ENCODE data around the gene BANF2.
"Not testable (repeated sequence)": the region's sequence is repeated elsewhere in the genome, so short reads cannot be mapped to it uniquely, and the experiment has no call there.

BANF2 gene

GRCh38 chr20:17699931-17700351, at the start of gene BANF2:
TSS of gene BANF2 (plus strand) at chr20:17699966. CDS start at chr20:17725026, 25,060 bp downstream.
- DNase-seq = no peak

GRCh38 chr20:17650301-17651128, 49.3 kb upstream of the BANF2 start:
- no peak for DNase-seq

- DNase-seq = no peak
Measured at GRCh38 chr20:17651129-17651759, 48.5 kb upstream of the BANF2 start.

- DNase-seq = no peak
Measured at GRCh38 chr20:17651760-17652388, 47.9 kb upstream of the BANF2 start.

GRCh38 chr20:17652411-17652810, 47.4 kb upstream of the BANF2 start:
- DNase-seq = no peak

- no peak for DNase-seq
Measured at GRCh38 chr20:17653835-17654648, 45.7 kb upstream of the BANF2 start.

- DNase-seq = no peak
Measured at GRCh38 chr20:17654649-17655285, 45.0 kb upstream of the BANF2 start.

- DNase-seq = no peak
Measured at GRCh38 chr20:17655286-17655651, 44.5 kb upstream of the BANF2 start.

- DNase-seq = no peak
Measured at GRCh38 chr20:17655865-17656479, 43.8 kb upstream of the BANF2 start.

- no peak for DNase-seq
Measured at GRCh38 chr20:17657079-17657825, 42.5 kb upstream of the BANF2 start.

GRCh38 chr20:17657898-17658647, 41.7 kb upstream of the BANF2 start:
- no peak for DNase-seq

GRCh38 chr20:17658648-17658993, 41.1 kb upstream of the BANF2 start:
- no peak for DNase-seq

GRCh38 chr20:17659344-17659743, 40.4 kb upstream of the BANF2 start:
- DNase-seq = not testable (repeated sequence)

GRCh38 chr20:17659801-17660200, 40.0 kb upstream of the BANF2 start:
- no peak for DNase-seq

- no peak for DNase-seq
Measured at GRCh38 chr20:17660667-17661066, 39.1 kb upstream of the BANF2 start.

- no peak for DNase-seq
Measured at GRCh38 chr20:17661121-17661744, 38.5 kb upstream of the BANF2 start.

GRCh38 chr20:17662333-17663039, 37.3 kb upstream of the BANF2 start:
- DNase-seq = no peak

- no peak for DNase-seq
Measured at GRCh38 chr20:17663040-17663399, 36.7 kb upstream of the BANF2 start.

GRCh38 chr20:17663486-17663885, 36.3 kb upstream of the BANF2 start:
- DNase-seq = no peak
